ENCODE results near the gene DDX25.

DDX25 gene

DNA sequence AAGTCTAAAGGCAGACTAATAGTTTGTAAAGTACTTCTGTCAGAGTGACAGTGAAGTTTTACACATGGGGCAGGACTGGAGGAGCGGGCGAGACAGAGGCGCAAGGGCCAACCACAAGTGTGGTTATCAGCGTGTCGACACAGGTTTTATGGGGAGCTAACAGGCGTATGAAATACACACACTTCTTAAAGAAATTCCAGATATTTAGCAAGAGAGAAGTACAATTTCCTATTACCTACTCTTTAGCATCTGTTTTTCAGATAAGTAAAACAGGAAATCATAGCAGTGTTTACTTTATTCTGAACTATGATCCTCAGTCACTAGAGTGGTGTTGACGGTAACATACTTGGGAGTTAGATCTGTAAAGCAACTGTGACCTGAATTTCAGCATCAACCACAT, 64.0 kb downstream of the DDX25 start:
- Histone ChIP-seq H3K27me3 (replicated peaks; ENCODE audit: control insufficient read depth, insufficient read depth, low read length) (no peaks in the 10 kb centered on the region), H3K9ac (ENCODE audit: low read length) (no peak overlapping the region), H3K4me3 (ENCODE audit: low read length) (no peak overlapping the region), H3K9me3 (ENCODE audit: control insufficient read depth, low read length) (no peaks in the 10 kb centered on the region), H3K4me1 (ENCODE audit: control insufficient read depth, insufficient read depth, low read length) (peaks cover 15% of the 10 kb centered on the region), H3K36me3 (ENCODE audit: control insufficient read depth, insufficient read depth, low read length, severe bottlenecking) (peaks cover 75% of the 10 kb centered on the region)
- DNase-seq (ENCODE audit: low read depth), result no peak

- DNase-seq (ENCODE audit: low read depth), result no peak
- Histone ChIP-seq H3K36me3 (ENCODE audit: control insufficient read depth, insufficient read depth, low read length, severe bottlenecking) (peaks cover 75% of the 10 kb centered on the region), H3K4me3 (ENCODE audit: low read length) (no peak overlapping the region), H3K4me1 (ENCODE audit: control insufficient read depth, insufficient read depth, low read length) (peaks cover 15% of the 10 kb centered on the region), H3K9ac (ENCODE audit: low read length) (no peak overlapping the region), H3K27me3 (replicated peaks; ENCODE audit: control insufficient read depth, insufficient read depth, low read length) (no peaks in the 10 kb centered on the region), H3K9me3 (ENCODE audit: control insufficient read depth, low read length) (no peaks in the 10 kb centered on the region)
Measured at GRCh38 chr11:125971618-125972017, 67.3 kb downstream of the DDX25 start.

GRCh38 chr11:125974284-125974683, 70.0 kb downstream of the DDX25 start:
- DNase-seq (ENCODE audit: low read depth), result no peak
- Histone ChIP-seq H3K36me3 (ENCODE audit: control insufficient read depth, insufficient read depth, low read length, severe bottlenecking) (peaks cover 83% of the 10 kb centered on the region), H3K4me1 (ENCODE audit: control insufficient read depth, insufficient read depth, low read length) (peaks cover 7% of the 10 kb centered on the region), H3K9ac (ENCODE audit: low read length) (no peak overlapping the region), H3K27me3 (replicated peaks; ENCODE audit: control insufficient read depth, insufficient read depth, low read length) (no peaks in the 10 kb centered on the region), H3K9me3 (ENCODE audit: control insufficient read depth, low read length) (no peaks in the 10 kb centered on the region), H3K4me3 (ENCODE audit: low read length) (no peak overlapping the region)

DNA sequence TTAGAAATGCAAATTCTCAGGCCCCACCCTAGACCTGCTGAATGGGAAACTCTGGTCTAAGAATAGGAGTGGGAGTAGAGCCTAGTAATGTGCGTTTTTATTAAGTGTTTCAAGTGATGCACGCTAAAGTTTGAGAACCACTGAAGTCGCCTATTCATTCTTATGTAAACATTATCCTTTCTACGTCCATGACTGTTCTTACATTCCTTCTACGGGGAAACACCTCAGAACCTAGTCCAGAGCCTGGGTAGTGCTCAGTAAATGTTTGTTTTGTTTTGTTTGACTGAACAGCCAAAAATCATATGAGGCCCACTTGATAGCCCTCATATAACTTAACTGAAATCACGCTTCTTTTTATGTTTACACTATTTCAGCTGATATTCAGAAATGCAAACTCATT, 71.3 kb downstream of the DDX25 start:
- H3K9me3 ChIP-seq (ENCODE audit: control insufficient read depth, low read length), result no peaks in the 10 kb centered on the region
- peaks cover 83% of the 10 kb centered on the region for H3K36me3 ChIP-seq (ENCODE audit: control insufficient read depth, insufficient read depth, low read length, severe bottlenecking)
- no peak overlapping the region for H3K9ac ChIP-seq (ENCODE audit: low read length)
- no peak overlapping the region for H3K4me3 ChIP-seq (ENCODE audit: low read length)
- H3K4me1 ChIP-seq (ENCODE audit: control insufficient read depth, insufficient read depth, low read length), result peaks cover 7% of the 10 kb centered on the region
- no peak for DNase-seq (ENCODE audit: low read depth)
- no peaks in the 10 kb centered on the region for H3K27me3 ChIP-seq (replicated peaks; ENCODE audit: control insufficient read depth, insufficient read depth, low read length)

DNA sequence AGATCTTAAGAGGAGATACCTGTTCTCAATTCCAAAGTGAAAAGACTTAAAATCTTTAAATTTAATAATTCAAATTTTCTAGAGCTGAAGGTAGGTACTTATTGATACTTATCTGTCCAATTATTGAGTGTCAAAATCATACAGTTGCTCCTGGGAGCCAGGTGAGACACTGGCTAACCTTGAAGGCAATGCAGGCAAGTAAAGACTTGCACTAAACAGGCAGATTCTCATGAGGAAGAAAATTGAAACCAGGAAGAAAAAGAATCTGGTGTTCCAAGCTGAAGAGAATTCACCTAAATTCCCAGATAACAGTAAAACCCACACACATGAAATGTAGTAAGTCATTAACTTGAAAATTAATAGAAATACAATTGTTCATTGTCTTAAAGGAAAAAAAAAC, 71.8 kb downstream of the DDX25 start:
- no peak overlapping the region for H3K9ac ChIP-seq (ENCODE audit: low read length)
- no peaks in the 10 kb centered on the region for H3K9me3 ChIP-seq (ENCODE audit: control insufficient read depth, low read length)
- H3K36me3 ChIP-seq (ENCODE audit: control insufficient read depth, insufficient read depth, low read length, severe bottlenecking), result peaks cover 85% of the 10 kb centered on the region
- peaks cover 7% of the 10 kb centered on the region for H3K4me1 ChIP-seq (ENCODE audit: control insufficient read depth, insufficient read depth, low read length)
- H3K27me3 ChIP-seq (replicated peaks; ENCODE audit: control insufficient read depth, insufficient read depth, low read length), result no peaks in the 10 kb centered on the region
- no peak overlapping the region for H3K4me3 ChIP-seq (ENCODE audit: low read length)
- no peak for DNase-seq (ENCODE audit: low read depth)

DNA sequence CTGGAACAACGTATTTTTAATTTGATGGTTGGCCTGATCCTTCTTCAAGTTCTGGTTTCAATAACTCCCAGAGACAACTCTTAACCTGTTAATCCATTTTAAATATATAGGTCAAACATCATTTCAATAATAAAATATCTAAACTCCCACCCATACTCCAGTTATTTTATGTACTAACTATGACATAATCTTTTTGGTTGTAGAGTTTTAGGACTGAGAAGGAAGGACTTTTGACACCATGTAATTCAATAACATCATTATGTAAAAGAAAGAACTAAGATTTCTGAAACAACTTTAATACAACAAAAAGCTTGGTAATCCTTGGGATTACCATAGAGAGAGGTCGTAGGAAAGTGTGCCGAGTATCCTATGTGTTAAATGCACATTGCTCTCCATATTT, 73.0 kb downstream of the DDX25 start:
- H3K4me1 ChIP-seq (ENCODE audit: control insufficient read depth, insufficient read depth, low read length), result peaks cover 7% of the 10 kb centered on the region
- no peaks in the 10 kb centered on the region for H3K27me3 ChIP-seq (replicated peaks; ENCODE audit: control insufficient read depth, insufficient read depth, low read length)
- DNase-seq (ENCODE audit: low read depth), result no peak
- no peaks in the 10 kb centered on the region for H3K9me3 ChIP-seq (ENCODE audit: control insufficient read depth, low read length)
- H3K9ac ChIP-seq (ENCODE audit: low read length), result no peak overlapping the region
- no peak overlapping the region for H3K4me3 ChIP-seq (ENCODE audit: low read length)
- peaks cover 84% of the 10 kb centered on the region for H3K36me3 ChIP-seq (ENCODE audit: control insufficient read depth, insufficient read depth, low read length, severe bottlenecking)

DNA sequence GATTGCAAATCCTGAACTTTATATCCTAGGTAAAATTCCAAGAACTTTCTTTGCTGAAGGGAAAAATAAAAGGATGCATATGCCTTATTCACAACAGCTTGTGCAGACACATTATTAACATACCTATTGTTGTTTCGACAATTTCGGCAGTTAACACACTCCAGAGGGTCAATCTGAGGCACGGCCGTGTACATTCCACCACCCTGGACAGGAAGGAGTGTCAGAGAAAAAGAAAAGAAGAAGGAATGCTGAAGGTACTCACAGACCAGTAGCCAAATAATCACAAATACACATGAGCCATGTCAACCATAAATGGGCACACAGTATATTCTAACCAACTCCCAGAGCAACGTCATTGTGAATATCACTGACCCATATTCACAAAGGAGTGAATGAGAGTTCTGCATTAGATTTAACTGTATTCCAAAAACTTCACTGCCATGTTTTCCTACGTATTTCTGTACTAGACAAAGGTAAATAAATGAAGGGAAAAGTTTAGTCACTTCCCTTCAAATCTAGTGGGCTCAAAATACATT, 73.9 kb downstream of the DDX25 start:
- Histone ChIP-seq H3K4me1 (ENCODE audit: control insufficient read depth, insufficient read depth, low read length) (peaks cover 7% of the 10 kb centered on the region), H3K27me3 (replicated peaks; ENCODE audit: control insufficient read depth, insufficient read depth, low read length) (no peaks in the 10 kb centered on the region), H3K9ac (ENCODE audit: low read length) (no peak overlapping the region), H3K36me3 (ENCODE audit: control insufficient read depth, insufficient read depth, low read length, severe bottlenecking) (peaks cover 85% of the 10 kb centered on the region), H3K4me3 (ENCODE audit: low read length) (no peak overlapping the region), H3K9me3 (ENCODE audit: control insufficient read depth, low read length) (no peaks in the 10 kb centered on the region)
- no peak for DNase-seq (ENCODE audit: low read depth)
